ENCODE data around the gene CH25H.
"Not testable (repeated sequence)": the region's sequence is repeated elsewhere in the genome, so short reads cannot be mapped to it uniquely, and the experiment has no call there.

CH25H gene

GRCh38 chr10:89207181-89207800 lies at the start of gene CH25H:
Gene CH25H (minus strand): TSS chr10:89207317. CDS start chr10:89207292, 25 bp downstream.
- peak; percentile 80 for DNase-seq

- DNase-seq = peak; percentile 84
Observed at GRCh38 chr10:89256340-89256739, 49.2 kb upstream of the CH25H start.

GRCh38 chr10:89255793-89256192 lies 48.7 kb upstream of the CH25H start:
- DNase-seq = peak; percentile 73

- DNase-seq = peak; percentile 49
Observed at GRCh38 chr10:89255091-89255579, 48.0 kb upstream of the CH25H start.

GRCh38 chr10:89252225-89252585 lies 45.1 kb upstream of the CH25H start:
- DNase-seq = no peak

GRCh38 chr10:89251409-89252224 lies 44.5 kb upstream of the CH25H start, which contains the start of gene LIPA:
Gene LIPA (minus strand): TSS chr10:89251775. CDS start chr10:89247648, 4,127 bp downstream.
- DNase-seq = peak; percentile 98

- DNase-seq = no peak
Observed at GRCh38 chr10:89250865-89251408, 43.8 kb upstream of the CH25H start.

- peak; percentile 81 for DNase-seq
Observed at GRCh38 chr10:89248990-89249389, 41.9 kb upstream of the CH25H start.

GRCh38 chr10:89247623-89248022 lies 40.5 kb upstream of the CH25H start:
- DNase-seq = not testable (repeated sequence)

- DNase-seq = no peak
Observed at GRCh38 chr10:89245802-89246201, 38.7 kb upstream of the CH25H start.

- peak; percentile 91 for DNase-seq
Observed at GRCh38 chr10:89242840-89243568, 35.9 kb upstream of the CH25H start.

GRCh38 chr10:89242345-89242684 lies 35.2 kb upstream of the CH25H start:
- DNase-seq = no peak

- peak; percentile 87 for DNase-seq
Observed at GRCh38 chr10:89241486-89242344, 34.6 kb upstream of the CH25H start.

- DNase-seq = no peak
Observed at GRCh38 chr10:89241026-89241425, 33.9 kb upstream of the CH25H start.

GRCh38 chr10:89240519-89240918 lies 33.4 kb upstream of the CH25H start:
- no peak for DNase-seq

GRCh38 chr10:89238956-89239644 lies 32.0 kb upstream of the CH25H start:
- no peak for DNase-seq

- no peak for DNase-seq
Observed at GRCh38 chr10:89237849-89238248, 30.7 kb upstream of the CH25H start.

- no peak for DNase-seq
Observed at GRCh38 chr10:89236226-89236797, 29.2 kb upstream of the CH25H start.

GRCh38 chr10:89235073-89235798 lies 28.1 kb upstream of the CH25H start:
- DNase-seq = peak; percentile 97

- DNase-seq = no peak
Observed at GRCh38 chr10:89233033-89233432, 25.9 kb upstream of the CH25H start.

GRCh38 chr10:89228962-89229361 lies 21.8 kb upstream of the CH25H start:
- DNase-seq = no peak
